Measurements from ENCODE around the gene ZIC2.
"Not testable (repeated sequence)": the region's sequence is repeated elsewhere in the genome, so short reads cannot be mapped to it uniquely, and the experiment has no call there.

ZIC2 gene

GRCh38 chr13:100014621-100015020 is 33.0 kb downstream of the ZIC2 start:
- no peak for DNase-seq (ENCODE audit: low read depth in 1 of 2, low spot score in 1 of 2)

DNA sequence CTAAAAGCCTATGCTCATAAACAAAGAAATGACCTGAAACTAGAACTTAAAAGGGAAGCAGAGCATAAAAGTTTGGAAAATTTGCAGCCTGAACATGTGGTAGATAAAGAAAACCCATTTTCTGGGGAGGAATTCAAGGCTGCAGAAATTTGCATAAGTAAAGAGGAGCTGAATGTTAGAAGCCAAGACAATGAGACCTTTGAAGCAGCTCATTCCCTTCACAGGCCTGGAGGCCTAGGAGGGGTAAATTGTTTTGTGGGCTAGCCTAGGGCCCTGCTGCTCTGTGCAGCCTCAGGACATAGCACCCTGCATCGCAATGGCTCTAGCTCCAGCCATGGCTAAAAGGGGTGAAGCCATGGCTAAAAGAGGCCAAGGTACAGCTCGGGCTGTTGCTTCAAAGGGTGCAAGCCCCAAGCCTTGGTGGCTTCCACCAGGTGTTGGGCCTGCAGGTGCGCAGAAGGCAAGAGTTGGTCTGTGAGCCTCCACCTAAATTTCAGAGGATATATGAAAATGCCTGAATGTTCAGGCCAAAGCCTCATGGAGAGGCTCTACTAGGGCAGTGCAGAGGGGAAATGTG is 38.3 kb downstream of the ZIC2 start:
- DNase-seq (ENCODE audit: low read depth in 1 of 2, low spot score in 1 of 2): no peak

DNA sequence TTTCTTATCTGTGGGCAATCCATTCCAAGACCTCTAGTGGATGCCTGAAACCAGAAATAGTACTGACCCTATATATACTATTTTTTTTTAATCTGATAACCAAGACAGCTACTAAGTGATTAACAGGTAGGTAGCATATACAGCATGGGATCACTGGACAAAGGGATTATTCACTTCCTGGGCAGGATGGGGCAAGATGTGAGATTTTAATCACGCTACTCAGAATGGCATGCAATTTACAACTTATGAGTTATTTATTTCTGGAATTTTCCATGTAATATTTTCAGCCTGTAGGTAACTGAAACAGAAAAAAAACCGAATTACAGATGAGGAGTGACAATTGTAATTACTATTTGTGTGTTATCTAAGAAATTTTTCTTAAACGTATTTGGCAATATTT is 41.2 kb downstream of the ZIC2 start:
- DNase-seq (ENCODE audit: low read depth in 1 of 2, low spot score in 1 of 2): no peak

DNA sequence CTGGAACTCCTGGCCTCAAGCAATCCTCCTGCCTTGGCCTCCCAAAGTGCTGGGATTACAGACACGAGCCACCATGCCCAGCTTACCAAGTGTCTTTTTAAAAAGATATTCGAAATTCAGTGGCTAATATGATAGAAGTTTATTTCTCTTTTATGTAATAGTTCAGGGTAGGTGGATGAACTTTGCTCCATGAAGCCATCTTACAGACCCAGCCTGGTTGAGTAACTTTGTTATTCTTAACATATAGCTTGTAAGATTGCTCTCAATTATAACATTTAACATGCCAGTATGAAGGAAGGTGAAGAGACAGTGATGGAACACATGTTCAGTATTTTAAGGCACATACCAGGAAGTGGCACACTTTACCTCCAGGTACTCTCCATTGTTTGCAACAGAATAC is 42.4 kb downstream of the ZIC2 start:
- no peak for DNase-seq (ENCODE audit: low read depth in 1 of 2, low spot score in 1 of 2)

GRCh38 chr13:100029933-100030332 is 48.3 kb downstream of the ZIC2 start:
- DNase-seq (ENCODE audit: low read depth in 1 of 2, low spot score in 1 of 2): no peak

- not testable (repeated sequence) for DNase-seq (ENCODE audit: low read depth in 1 of 2, low spot score in 1 of 2)
Observed at GRCh38 chr13:100032642-100033041, 51.1 kb downstream of the ZIC2 start.

DNA sequence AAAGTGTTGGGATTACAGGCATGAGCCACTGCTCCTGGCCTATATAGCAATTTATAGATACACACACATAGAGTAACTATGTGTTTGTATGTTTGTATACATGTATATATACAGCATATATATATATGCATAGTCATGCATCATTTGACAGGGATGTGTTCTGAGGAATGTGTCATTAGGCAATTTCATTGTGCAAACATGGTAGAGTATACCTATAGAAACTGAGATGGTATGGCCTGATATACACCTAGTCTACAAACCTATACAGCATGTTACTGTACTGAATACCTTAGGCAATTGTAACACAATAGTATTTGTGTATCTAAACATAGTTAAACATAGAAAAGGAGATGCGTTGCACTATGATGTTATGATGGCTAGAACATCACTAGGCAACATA is 54.4 kb downstream of the ZIC2 start:
- no peak for DNase-seq (ENCODE audit: low read depth in 1 of 2, low spot score in 1 of 2)
